Stomach smooth muscle (tissue), 2 donors: ENCODE results near the gene TRIM37.

Source experiments
- H3K27ac ChIP-seq: one replicate; pipeline ENCODE4 v1.7.0; 2013; ENCODE audit warnings: mild to moderate bottlenecking, low read length, inconsistent platforms
- H3K27me3 ChIP-seq, 2 donors: one replicate each; pipeline ENCODE4 v1.7.0; 2013; ENCODE audit warnings: low read length in 2 of 2; ENCODE audit not compliant: insufficient read depth in 2 of 2, control insufficient read depth in 1 of 2
- H3K36me3 ChIP-seq, 2 donors: one replicate each; pipeline ENCODE4 v1.7.0; 2013; ENCODE audit warnings: low read length in 2 of 2; ENCODE audit not compliant: control insufficient read depth in 2 of 2, insufficient read depth in 2 of 2
- H3K4me1 ChIP-seq: one replicate; pipeline ENCODE4 v1.7.0; 2013; ENCODE audit warnings: low read length; ENCODE audit not compliant: control insufficient read depth, insufficient read depth
- H3K4me3 ChIP-seq, 2 donors: one replicate each; pipeline ENCODE4 v1.7.0; 2013; ENCODE audit warnings: low read length in 2 of 2
- H3K9ac ChIP-seq, 2 donors: one replicate each; pipeline ENCODE4 v1.7.0; 2013; ENCODE audit warnings: low read length in 2 of 2, mild to moderate bottlenecking in 1 of 2
- H3K9me3 ChIP-seq, 2 donors: one replicate each; pipeline ENCODE4 v1.7.0; 2013; ENCODE audit warnings: low read length in 2 of 2; ENCODE audit not compliant: control insufficient read depth in 2 of 2
- donor health status: healthy.
- donor health status: Pancreatic carcinoma.

TRIM37 gene

GRCh38 chr17:58947824-58948223 lies 158.9 kb downstream of the TRIM37 start:
- Histone ChIP-seq H3K4me1 (no peaks in the 10 kb centered on the region), H3K36me3 (no peaks in the 10 kb centered on the region), H3K4me3 (no peak overlapping the region), H3K9ac (no peak overlapping the region), H3K27me3 (no peaks in the 10 kb centered on the region), H3K27ac (no peak overlapping the region), H3K9me3 (peaks cover 0 to 12% of the 10 kb centered on the region in 2 donors)

GRCh38 chr17:58947411-58947810 lies 159.3 kb downstream of the TRIM37 start:
- H3K27ac ChIP-seq: no peak overlapping the region
- H3K4me1 ChIP-seq: no peaks in the 10 kb centered on the region
- H3K9me3 ChIP-seq: peaks cover 0 to 12% of the 10 kb centered on the region in 2 donors
- no peak overlapping the region for H3K4me3 ChIP-seq
- no peaks in the 10 kb centered on the region for H3K36me3 ChIP-seq
- no peaks in the 10 kb centered on the region for H3K27me3 ChIP-seq
- no peak overlapping the region for H3K9ac ChIP-seq

- Histone ChIP-seq H3K9ac (no peak overlapping the region), H3K4me3 (no peak overlapping the region), H3K27me3 (no peaks in the 10 kb centered on the region), H3K36me3 (no peaks in the 10 kb centered on the region), H3K27ac (no peak overlapping the region), H3K4me1 (no peaks in the 10 kb centered on the region), H3K9me3 (no peaks in the 10 kb centered on the region)
Observed at GRCh38 chr17:58944166-58944565, 162.5 kb downstream of the TRIM37 start.

DNA sequence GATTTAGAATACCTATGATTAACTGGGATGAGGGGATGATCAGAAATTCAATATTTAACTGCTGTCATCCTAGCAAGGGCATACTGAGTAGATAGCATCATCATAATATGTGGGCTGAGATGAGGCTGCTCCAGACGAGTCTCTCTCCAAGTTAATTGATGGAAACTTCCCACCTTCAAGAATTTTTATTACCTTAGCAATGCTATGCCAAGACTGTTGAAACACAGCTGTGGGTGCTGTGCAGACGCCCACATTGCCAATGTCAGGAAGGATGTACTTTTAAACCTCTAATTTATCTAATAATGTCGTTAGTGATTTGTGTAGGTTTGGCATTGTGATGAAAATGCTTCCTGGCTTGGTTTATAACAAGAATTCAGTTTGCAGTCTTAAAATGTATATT lies 170.4 kb downstream of the TRIM37 start:
- no peaks in the 10 kb centered on the region for H3K27me3 ChIP-seq

DNA sequence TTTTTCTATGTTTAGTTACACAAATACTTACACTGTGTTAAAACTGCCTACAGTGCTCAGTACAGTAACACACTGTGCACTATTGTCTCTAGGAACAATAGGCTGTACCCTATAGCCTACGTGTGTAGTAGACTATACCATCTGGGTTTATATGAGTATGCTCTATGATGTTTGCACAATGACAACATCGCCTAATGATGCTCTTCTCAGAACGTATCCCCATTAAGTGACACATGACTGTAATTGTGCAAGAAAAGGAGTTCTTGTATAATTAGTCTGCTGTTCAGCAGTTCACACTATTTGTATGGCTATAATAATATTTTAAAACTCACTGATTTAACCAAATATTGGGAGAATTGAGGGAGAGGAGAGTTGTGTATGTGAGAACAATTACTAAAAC lies 173.7 kb downstream of the TRIM37 start:
- Histone ChIP-seq H3K4me1 (no peaks in the 10 kb centered on the region), H3K9me3 (no peaks in the 10 kb centered on the region), H3K27ac (no peak overlapping the region), H3K36me3 (no peaks in the 10 kb centered on the region), H3K9ac (no peak overlapping the region), H3K4me3 (no peak overlapping the region), H3K27me3 (no peaks in the 10 kb centered on the region)

More for the DNA sequence above, 170.4 kb downstream of the TRIM37 start:
- no peaks in the 10 kb centered on the region for H3K4me1 ChIP-seq
- H3K4me3 ChIP-seq: no peak overlapping the region
- H3K9me3 ChIP-seq: no peaks in the 10 kb centered on the region
- H3K27ac ChIP-seq: no peak overlapping the region
- no peaks in the 10 kb centered on the region for H3K36me3 ChIP-seq
- no peak overlapping the region for H3K9ac ChIP-seq
